ENCODE measurements around the gene GADD45B. TPM values are rescaled to one million over a fixed set of nuclear protein-coding genes. Genes with fewer than 3 reads are reported as not detected.

The GADD45B gene
- polyA plus RNA-seq, 3 donors, result 67.4 to 505 (median 76.2) TPM

- no peaks in the 10 kb centered on the region for H3K9me3 ChIP-seq (replicated peaks in 1 of 2; ENCODE audit: control insufficient read depth in 1 of 2, insufficient read depth in 1 of 2, low read length in 2 of 2)
- no peak for TF ChIP-seq CTCF (IDR thresholded peaks at IDR 0.05)
- peaks cover 5% of the 10 kb centered on the region for H4K20me1 ChIP-seq (ENCODE audit: insufficient read depth, low read length)
- 74% methylated on average over 4 of the region's 7 CpGs for WGBS (ENCODE audit: insufficient coverage)
- intact Hi-C loops (cut with micrococcal nuclease), result no loop called here
- H3K4me3 Mint-ChIP-seq, result peak overlapping the region in 1 of 2 donors; percentile 87
- H3K4me2 ChIP-seq (replicated peaks; ENCODE audit: extremely low read depth, low read length, poor library complexity, severe bottlenecking), result no peak overlapping the region
- no peaks in the 10 kb centered on the region for H3K79me2 ChIP-seq (ENCODE audit: insufficient read depth, low read length)
- H3K27me3 Mint-ChIP-seq (ENCODE audit: low read depth in 3 of 3), result peaks cover 68 to 78% (median 72%) of the 10 kb centered on the region in 3 donors
- H3K9me3 Mint-ChIP-seq, result peaks cover 0 to 7% (median 4%) of the 10 kb centered on the region in 7 donors
- no peak overlapping the region for H3K27ac Mint-ChIP-seq
- peaks cover 3 to 12% of the 10 kb centered on the region in 2 donors for H3K36me3 Mint-ChIP-seq
- DNase-seq, result no peak
- H3K27me3 ChIP-seq (ENCODE audit: control insufficient read depth in 2 of 2, insufficient read depth in 2 of 2, low read length in 2 of 2), result peaks cover 11 to 67% of the 10 kb centered on the region in 2 donors
- no peak overlapping the region for H3K9ac ChIP-seq (ENCODE audit: insufficient read depth, low read length, poor library complexity, severe bottlenecking)
- H3K27ac ChIP-seq (ENCODE audit: low read depth in 1 of 2, low read length in 2 of 2), result no peak overlapping the region
- H3K36me3 ChIP-seq (replicated peaks in 1 of 2; ENCODE audit: control insufficient read depth in 1 of 2, insufficient read depth in 2 of 2, low read length in 2 of 2), result no peaks in the 10 kb centered on the region
- H3K4me1 Mint-ChIP-seq, result peaks cover 29% of the 10 kb centered on the region
- H3K4me3 ChIP-seq (replicated peaks in 1 of 3; ENCODE audit: low read depth in 2 of 3, low read length in 3 of 3), result no peak overlapping the region
- peaks cover 31 to 51% of the 10 kb centered on the region in 2 donors for H3K4me1 ChIP-seq (ENCODE audit: control insufficient read depth in 1 of 2, insufficient read depth in 2 of 2, low read length in 2 of 2)
- no peak overlapping the region for H2AFZ ChIP-seq (ENCODE audit: insufficient read depth, low read depth, low read length, poor library complexity, severe bottlenecking)
These were observed 14.7 kb downstream of the GADD45B start for GRCh38 chr19:2490659-2491058.

GRCh38 chr19:2491130-2491801, 15.3 kb downstream of the GADD45B start:
- WGBS (ENCODE audit: insufficient coverage), result 43% methylated on average over 19 of the region's 23 CpGs
- H3K4me2 ChIP-seq (replicated peaks; ENCODE audit: extremely low read depth, low read length, poor library complexity, severe bottlenecking), result no peak overlapping the region
- no peak overlapping the region for H3K27ac Mint-ChIP-seq
- intact Hi-C loops (cut with micrococcal nuclease), result no loop called here
- DNase-seq, result no peak
- peaks cover 11 to 67% of the 10 kb centered on the region in 2 donors for H3K27me3 ChIP-seq (ENCODE audit: control insufficient read depth in 2 of 2, insufficient read depth in 2 of 2, low read length in 2 of 2)
- H3K4me1 Mint-ChIP-seq, result peaks cover 35% of the 10 kb centered on the region
- H3K79me2 ChIP-seq (ENCODE audit: insufficient read depth, low read length), result no peaks in the 10 kb centered on the region
- H3K36me3 ChIP-seq (replicated peaks in 1 of 2; ENCODE audit: control insufficient read depth in 1 of 2, insufficient read depth in 2 of 2, low read length in 2 of 2), result no peaks in the 10 kb centered on the region
- H3K4me3 ChIP-seq (replicated peaks in 1 of 3; ENCODE audit: low read depth in 2 of 3, low read length in 3 of 3), result no peak overlapping the region
- H3K4me3 Mint-ChIP-seq, result peak overlapping the region in 1 of 2 donors; percentile 87
- H3K9me3 Mint-ChIP-seq, result peaks cover 0 to 7% (median 4%) of the 10 kb centered on the region in 7 donors
- H3K36me3 Mint-ChIP-seq, result peaks cover 3 to 12% of the 10 kb centered on the region in 2 donors
- H3K9me3 ChIP-seq (replicated peaks in 1 of 2; ENCODE audit: control insufficient read depth in 1 of 2, insufficient read depth in 1 of 2, low read length in 2 of 2), result no peaks in the 10 kb centered on the region
- no peak overlapping the region for H3K9ac ChIP-seq (ENCODE audit: insufficient read depth, low read length, poor library complexity, severe bottlenecking)
- no peak overlapping the region for H3K27ac ChIP-seq (ENCODE audit: low read depth in 1 of 2, low read length in 2 of 2)
- H2AFZ ChIP-seq (ENCODE audit: insufficient read depth, low read depth, low read length, poor library complexity, severe bottlenecking), result no peak overlapping the region
- H3K4me1 ChIP-seq (ENCODE audit: control insufficient read depth in 1 of 2, insufficient read depth in 2 of 2, low read length in 2 of 2), result peaks cover 37 to 57% of the 10 kb centered on the region in 2 donors
- H4K20me1 ChIP-seq (ENCODE audit: insufficient read depth, low read length), result peaks cover 5% of the 10 kb centered on the region
- peaks cover 68 to 77% (median 72%) of the 10 kb centered on the region in 3 donors for H3K27me3 Mint-ChIP-seq (ENCODE audit: low read depth in 3 of 3)
- no peak for TF ChIP-seq CTCF (IDR thresholded peaks at IDR 0.05)

Measured in CD14-positive monocyte (primary cell).